SW480 (cell line): ENCODE measurements around the gene CD300LB.
"Not testable (repeated sequence)": the region's sequence is repeated elsewhere in the genome, so short reads cannot be mapped to it uniquely, and the experiment has no call there.

Source experiments
- DNase-seq: peaks from one replicate; pipeline ENCODE4 v3.0.0-alpha.2; 2016; ENCODE audit warnings: low spot score

CD300LB gene

GRCh38 chr17:74531231-74531761, at the start of gene CD300LB:
CD300LB (minus strand) TSS chr17:74531475; CDS start chr17:74531350, 125 bp downstream.
- DNase-seq: no peak

DNA sequence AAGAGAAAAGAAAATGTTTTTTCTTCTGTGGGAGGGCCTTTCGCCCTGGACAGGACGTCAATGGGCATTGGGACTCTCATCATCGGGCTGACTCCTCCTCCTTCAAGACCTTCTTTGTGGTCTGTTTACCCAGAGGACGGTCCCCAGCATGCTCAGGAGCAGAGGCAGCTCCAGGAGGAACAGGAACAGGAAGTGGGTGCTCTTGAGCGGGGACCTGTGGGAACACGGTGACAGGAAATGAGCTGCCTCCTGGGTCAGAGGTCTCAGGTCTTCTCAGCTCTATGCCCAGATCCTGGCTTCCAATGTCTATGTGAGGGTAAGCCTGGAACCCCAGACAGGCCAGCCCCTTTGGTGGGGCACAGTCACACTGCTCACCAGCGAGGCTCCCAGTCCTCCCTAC, 48.6 kb upstream of the CD300LB start:
- DNase-seq: no peak

DNA sequence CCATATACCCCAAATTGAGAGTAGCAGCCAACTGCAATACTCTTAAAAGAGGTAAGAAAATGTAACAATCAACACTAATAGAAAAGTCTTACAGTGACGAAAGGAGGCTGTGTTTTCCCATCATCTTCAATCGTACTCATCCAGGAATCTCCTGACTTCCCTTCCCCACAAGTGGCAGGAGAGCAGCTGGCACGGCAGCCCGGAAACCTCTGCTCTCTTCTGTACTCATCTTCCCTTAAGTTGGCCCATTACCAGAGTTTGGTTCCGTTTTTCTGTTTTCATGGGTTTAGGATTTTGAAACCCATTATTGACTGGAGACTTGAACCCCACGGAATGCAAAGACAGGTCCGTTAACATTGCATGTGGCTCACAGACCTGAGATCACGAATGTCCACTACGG, 47.7 kb upstream of the CD300LB start:
- DNase-seq: no peak

DNA sequence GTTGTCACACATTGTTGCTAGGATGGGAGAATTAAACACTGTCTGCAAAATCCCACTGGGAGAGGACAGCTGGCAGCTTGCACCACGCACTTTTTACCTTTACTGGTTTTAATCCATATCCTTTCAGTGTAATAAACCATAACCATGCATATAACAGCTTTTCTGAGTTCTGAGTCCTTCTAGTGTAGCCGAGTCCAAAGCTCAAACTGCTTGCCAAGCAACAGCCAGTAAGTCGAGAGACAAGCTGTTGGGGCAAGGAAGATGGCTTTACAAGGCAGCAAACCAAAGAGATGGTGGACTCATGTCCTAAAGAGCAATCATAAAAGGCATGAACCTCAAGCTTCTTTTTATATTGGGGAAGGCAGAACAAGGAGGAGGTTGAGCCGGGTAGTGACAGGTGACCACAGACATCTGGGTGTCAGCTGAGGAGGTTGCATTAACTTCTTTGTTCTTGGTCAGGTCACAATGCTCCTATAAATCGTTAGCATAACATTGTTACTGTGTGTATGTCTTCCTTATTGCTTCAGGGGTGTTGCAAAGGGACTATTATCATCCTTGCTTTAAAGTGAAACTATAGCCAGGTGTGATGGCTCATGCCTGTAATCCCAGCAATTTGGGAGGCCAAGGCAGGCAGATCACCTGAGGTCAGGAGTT, 43.3 kb upstream of the CD300LB start:
- DNase-seq: peak; percentile 27

GRCh38 chr17:74573635-74574034, 42.4 kb upstream of the CD300LB start:
- DNase-seq: not testable (repeated sequence)

GRCh38 chr17:74573169-74573568, 41.9 kb upstream of the CD300LB start:
- DNase-seq: no peak

GRCh38 chr17:74571621-74572270, 40.5 kb upstream of the CD300LB start:
- DNase-seq: no peak

GRCh38 chr17:74569020-74570003, 38.0 kb upstream of the CD300LB start:
- peak; percentile 92 for DNase-seq

GRCh38 chr17:74568106-74568873, 37.0 kb upstream of the CD300LB start:
- no peak for DNase-seq

- DNase-seq: no peak
Observed at GRCh38 chr17:74567397-74567796, 36.1 kb upstream of the CD300LB start, which contains the start of gene CD300H. CD300H (minus strand) TSS chr17:74567509.

DNA sequence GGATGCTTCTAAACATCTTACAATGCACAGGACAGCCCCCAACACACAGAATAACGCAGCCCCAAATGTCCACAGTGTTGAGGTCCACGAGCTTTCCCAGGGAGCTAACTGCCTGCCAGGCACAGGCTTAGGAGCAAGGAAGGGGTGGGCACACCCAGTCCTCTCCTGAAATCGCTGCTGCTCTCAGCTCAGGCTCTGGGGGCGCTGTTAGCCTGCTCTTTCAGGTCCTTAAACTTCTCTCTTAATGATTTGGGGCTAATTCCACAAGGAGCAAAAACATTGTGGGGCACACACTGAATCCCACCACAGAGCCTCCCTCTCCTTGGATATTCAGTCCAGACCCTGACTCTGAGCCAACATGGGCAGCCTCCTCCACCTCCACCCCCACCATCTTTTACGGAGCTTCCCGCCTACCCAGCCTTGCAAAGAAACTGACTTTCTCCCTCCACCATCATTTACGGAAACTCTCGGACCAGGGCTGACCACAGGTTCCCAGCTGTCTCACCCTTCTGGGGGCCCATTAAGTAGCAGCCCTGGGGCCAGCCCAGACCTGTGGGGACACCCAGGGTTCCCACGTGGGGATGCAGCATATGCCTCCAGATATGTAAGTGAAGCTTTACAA, 35.0 kb upstream of the CD300LB start:
- peak; percentile 49 for DNase-seq

DNA sequence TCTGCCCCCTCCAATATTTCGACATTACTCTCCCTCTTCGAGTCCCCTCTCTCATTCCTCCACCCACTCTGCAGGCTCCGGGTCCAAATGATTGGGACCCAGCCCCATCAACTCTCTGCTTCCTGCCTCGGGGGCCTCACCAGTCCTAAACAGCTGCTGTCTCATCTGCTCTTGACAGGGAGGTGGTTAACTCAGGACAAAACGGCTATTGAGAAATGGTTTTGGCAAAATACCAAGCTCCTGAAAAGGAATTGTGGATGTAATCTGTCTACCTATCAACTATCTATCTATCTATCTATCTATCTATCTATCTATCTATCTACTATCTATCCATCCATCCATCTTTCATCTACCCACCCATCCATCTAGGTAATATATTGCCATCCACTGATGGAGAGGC, 33.9 kb upstream of the CD300LB start:
- no peak for DNase-seq

DNA sequence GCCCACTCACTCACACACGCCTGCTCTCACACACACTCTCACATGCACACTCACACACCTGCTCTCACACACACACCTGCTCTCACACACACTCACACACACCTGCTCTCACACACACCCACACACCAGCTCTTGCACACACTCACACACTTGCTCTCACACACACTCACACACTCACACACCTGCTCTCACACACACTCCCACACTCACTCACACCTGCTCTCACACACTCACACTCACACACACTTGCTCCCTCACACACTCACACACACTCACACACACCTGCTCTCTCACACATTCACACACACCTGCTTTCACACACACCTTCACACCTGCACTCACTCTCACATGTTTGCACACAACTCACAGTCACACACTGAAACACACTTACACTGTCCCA, 32.1 kb upstream of the CD300LB start:
- DNase-seq: no peak

DNA sequence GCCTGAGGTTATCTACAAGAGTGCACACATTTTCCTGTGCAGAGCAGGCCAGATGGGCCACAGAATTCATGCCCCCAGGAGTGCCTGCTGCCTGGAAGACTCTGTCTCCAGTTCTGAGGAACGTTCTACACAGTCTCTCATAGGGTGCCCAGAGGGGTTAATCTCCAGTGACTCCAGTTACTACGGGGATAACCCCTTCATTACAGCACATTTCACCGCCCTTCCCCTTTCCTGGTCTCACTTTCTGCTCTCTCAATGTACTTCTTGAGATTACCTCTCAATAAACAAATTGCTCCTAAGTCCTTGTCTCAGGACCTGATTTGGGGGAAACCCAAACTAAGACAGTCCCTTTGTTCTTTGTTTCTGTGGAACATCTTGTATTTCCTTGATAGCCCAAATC, 30.3 kb upstream of the CD300LB start:
- no peak for DNase-seq

DNA sequence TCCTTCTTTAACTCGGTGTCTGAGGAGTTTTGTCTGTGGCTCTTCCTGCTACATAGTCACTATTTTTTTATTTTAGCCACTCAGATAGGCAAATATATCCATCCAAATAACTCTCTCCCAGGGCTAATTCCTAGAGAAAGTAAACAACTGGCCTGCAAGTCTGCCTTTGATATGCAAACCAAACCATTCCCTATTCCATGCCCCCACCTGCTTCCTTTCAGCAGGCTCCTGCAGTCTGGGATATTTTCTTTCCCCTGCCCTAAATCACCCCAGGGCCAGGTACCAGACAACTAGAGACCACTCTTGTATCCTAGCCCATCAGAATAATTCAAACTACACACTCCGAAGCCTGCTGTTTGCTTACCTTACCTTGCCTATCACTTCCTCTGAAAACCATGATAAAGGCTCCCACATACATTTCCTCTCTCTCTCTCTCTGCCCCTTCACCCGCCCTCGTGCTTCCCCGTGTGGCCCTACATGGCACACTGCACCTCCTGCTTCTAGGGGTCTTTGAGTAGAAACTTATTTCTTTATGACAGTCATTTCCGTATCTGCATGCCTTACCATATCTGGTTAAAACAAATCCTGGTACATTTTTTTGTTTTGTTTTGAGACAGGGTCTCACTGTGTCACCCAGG, 27.7 kb upstream of the CD300LB start:
- DNase-seq: no peak

- not testable (repeated sequence) for DNase-seq
Observed at GRCh38 chr17:74558402-74558801, 27.1 kb upstream of the CD300LB start.

- DNase-seq: no peak
Observed at GRCh38 chr17:74555427-74555940, 24.2 kb upstream of the CD300LB start.

GRCh38 chr17:74554909-74555308, 23.6 kb upstream of the CD300LB start:
- DNase-seq: no peak

DNA sequence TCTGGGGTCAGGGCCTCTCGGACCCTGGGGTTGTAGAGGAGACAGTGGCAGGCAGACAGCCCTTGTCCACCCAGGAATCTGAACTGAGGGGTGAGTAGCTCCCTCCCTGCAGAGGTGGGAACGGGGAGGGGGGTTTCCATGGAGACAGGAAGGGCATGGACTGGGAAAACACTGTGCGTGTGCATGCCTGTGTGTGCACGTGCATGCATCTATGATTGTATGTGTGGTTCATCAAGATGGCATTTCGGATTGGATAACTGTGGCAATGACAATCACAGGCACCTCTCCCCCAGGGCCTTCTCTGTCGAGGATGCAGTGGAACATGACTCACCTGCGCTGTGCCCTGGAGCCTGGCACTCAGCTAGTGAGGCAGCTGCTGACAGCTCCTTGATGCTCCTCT, 20.8 kb upstream of the CD300LB start:
- peak; percentile 49 for DNase-seq

- no peak for DNase-seq
Observed at GRCh38 chr17:74550602-74551001, 19.3 kb upstream of the CD300LB start.
